Posterior cingulate gyrus (tissue), 11 donors: ENCODE data around the gene ROCK1.
A peak's percentile ranks its signal among the peaks of the same experiment; 100 is the strongest.
"Not testable (repeated sequence)": the region's sequence is repeated elsewhere in the genome, so short reads cannot be mapped to it uniquely, and the experiment has no call there.

Experiments used
- DNase-seq, 10 donors: peaks; one replicate each; pipeline versions ENCODE4 v3.0.0 to v3.0.0-alpha.2; 2020 to 2021; ENCODE audit warnings: mixed read lengths in 3 of 10
- intact Hi-C: fragments of 100-400 bp; cut with DNase I; formaldehyde crosslinking; loops from one replicate; pipeline ENCODE4 v1.15.1; 2023

The ROCK1 gene

GRCh38 chr18:21056545-21056944 lies 55.1 kb downstream of the ROCK1 start:
- no peak for DNase-seq
- intact Hi-C loops = no loop called here

- intact Hi-C loops = no loop called here
- no peak for DNase-seq
These were observed 57.3 kb downstream of the ROCK1 start for GRCh38 chr18:21054252-21054821.

DNA sequence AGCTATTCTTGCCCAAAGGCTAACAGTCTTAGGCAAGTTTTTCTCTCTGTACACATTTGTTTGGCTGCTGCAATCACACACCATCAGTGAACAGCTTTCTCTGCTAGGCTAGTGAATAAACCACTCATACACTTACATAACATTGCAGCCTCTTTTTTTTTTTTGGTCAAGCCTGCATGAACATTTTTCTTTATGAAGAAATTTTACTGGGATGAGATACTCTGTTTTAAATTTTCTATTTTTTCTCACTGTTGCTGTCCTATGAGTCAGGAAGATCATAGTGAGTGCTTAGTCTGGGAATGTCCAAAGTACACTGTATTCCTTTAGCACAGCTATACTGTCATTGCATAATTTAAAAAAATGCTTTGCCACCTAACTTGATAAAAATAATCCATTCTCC lies 58.5 kb downstream of the ROCK1 start:
- intact Hi-C loops = no loop called here

DNA sequence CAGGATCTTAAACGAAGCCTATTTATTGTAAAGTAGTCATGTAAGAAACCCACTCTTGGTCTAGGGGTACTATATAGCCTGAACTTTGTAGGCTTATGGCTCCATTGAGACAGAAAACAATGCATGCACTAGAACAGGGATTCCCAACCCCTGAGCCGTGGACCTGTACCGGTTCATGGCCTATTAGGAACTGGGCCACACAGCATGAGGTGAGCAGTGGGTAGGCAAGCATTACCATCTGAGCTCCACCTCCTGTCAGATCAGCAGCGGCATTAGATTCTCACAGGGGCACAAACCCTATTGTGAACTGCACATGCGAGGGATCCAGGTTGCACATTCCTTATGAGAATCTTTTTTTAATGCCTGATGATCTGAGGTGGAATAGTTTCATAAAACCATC lies 59.2 kb downstream of the ROCK1 start:
- peak in 1 of 10 donors; percentile 56 for DNase-seq
- intact Hi-C loops = no loop called here

More for the DNA sequence above, 58.5 kb downstream of the ROCK1 start:
- no peak for DNase-seq

- DNase-seq = no peak
- intact Hi-C loops = no loop called here
These were observed 60.0 kb downstream of the ROCK1 start for GRCh38 chr18:21051620-21052019.

- DNase-seq = no peak
- intact Hi-C loops = loop anchor here (5.0 kb wide), 1 partner anchor 57 kb away; no protein-coding TSS in a partner anchor
These were observed 62.3 kb downstream of the ROCK1 start for GRCh38 chr18:21049306-21049705.

DNA sequence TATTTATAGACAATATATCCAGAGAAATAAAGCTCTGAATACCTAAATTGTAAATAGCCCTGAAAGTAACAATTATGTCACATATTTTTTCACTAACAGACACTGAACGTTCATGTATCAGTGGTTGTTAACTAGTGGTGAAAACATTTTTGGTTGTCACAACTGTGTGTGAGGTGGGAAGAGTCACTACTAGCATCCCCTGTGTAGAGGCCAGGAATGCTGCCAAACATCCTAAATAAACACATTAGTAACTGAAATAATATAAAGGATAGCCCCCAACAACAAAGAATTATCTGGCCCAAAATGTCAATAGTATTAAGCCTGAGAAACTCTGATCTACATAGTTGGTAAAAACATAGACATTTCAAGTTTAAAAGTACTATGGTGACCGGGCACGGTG lies 64.5 kb downstream of the ROCK1 start:
- intact Hi-C loops = loop anchor here (5.0 kb wide), 1 partner anchor 55 kb away; no protein-coding TSS in a partner anchor
- DNase-seq = no peak

- DNase-seq = no peak
- intact Hi-C loops = no loop called here
These were observed 71.1 kb downstream of the ROCK1 start for GRCh38 chr18:21040466-21040865.

DNA sequence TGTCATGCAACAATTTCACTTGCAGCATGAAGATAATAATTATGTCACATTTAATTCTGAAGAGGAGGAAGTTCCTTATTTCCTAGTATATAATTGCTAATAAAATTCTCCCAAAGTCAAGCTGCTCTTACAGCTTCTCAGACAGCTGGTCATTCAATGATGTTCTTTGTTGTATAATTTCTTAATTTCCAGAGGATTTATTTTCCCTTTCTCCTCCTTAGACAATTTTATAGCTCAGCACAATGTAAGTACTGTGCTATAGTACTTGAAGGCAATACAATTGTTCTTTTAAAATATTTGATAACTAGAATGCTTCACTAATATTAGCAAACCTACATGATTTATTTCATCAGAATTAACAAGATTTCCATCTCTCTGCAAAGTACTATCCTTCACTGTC lies 73.4 kb downstream of the ROCK1 start:
- DNase-seq = no peak
- intact Hi-C loops = loop anchor here (10.0 kb wide), 1 partner anchor 67 kb away; no protein-coding TSS in a partner anchor

GRCh38 chr18:21031845-21032244 lies 79.8 kb downstream of the ROCK1 start:
- intact Hi-C loops = loop anchor here (10.0 kb wide), 1 partner anchor 73 kb away; no protein-coding TSS in a partner anchor
- DNase-seq = no peak

GRCh38 chr18:21018257-21018656 lies 93.4 kb downstream of the ROCK1 start:
- DNase-seq = peak in 1 of 10 donors; percentile 15
- intact Hi-C loops = not testable (repeated sequence)

GRCh38 chr18:21012308-21012707 lies 99.3 kb downstream of the ROCK1 start:
- intact Hi-C loops = no loop called here
- no peak for DNase-seq

DNA sequence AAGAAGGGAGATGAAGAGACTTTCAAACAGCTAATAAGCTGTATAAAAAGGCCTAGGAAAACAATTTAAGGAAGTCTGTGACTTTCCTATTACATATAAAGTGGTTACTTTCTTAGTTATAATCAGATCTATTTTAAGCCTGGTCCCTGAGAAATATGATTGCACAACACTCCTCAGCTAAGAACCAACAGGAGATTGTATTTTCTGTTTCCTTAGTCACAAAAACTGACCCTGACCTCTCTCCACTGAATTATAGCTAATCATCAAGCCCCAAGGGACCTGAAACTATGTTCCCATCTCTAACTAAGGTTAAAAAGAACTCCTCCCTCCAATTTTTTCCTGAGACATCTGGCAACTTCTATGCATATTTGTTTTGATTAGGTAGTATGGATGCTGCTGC lies 106.9 kb downstream of the ROCK1 start:
- DNase-seq = no peak
- intact Hi-C loops = no loop called here

GRCh38 chr18:21000667-21001066 lies 110.9 kb downstream of the ROCK1 start:
- intact Hi-C loops = no loop called here
- DNase-seq = no peak

GRCh38 chr18:20997371-20997770 lies 114.2 kb downstream of the ROCK1 start:
- intact Hi-C loops = no loop called here
- DNase-seq = no peak

DNA sequence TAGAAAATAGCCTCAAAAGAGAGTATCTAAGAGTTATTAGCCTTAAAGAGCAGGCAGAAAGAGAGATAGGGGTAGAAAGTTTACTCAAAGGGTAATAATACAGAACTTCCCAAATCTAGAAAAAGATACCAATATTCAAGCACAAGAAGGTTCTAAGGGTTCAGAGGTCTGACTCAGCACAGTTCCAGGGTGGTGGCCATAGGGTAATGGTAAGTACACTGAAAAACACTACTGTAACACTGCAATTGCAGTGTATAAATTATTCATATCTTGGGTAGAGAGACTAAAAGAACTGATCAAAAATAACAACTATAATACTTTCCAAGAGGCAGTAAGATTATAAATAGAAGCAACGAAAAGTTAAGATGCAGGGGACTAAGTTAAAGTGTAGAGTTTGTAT lies 115.2 kb downstream of the ROCK1 start:
- DNase-seq = no peak
- intact Hi-C loops = no loop called here

DNA sequence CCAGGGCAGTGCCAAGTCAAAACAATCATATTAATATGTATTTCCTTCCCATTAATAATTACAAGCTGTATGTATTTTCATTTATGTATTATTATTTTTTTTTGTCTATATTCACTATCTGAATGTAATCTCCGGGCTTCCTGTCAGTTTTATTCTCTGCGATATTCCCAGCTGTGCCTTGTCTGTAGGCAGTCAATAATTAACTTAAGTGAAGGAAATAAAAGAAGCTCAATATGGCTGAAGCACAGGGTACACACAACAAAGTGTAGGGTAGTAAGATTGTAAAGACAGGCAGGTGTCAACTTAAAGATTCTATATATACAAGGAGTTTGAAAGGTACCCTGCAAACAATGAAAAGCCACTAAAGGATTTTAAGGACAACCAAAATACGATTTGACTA lies 122.9 kb downstream of the ROCK1 start:
- no peak for DNase-seq
- intact Hi-C loops = no loop called here

GRCh38 chr18:20975077-20975476 lies 136.5 kb downstream of the ROCK1 start:
- intact Hi-C loops = no loop called here
- no peak for DNase-seq

DNA sequence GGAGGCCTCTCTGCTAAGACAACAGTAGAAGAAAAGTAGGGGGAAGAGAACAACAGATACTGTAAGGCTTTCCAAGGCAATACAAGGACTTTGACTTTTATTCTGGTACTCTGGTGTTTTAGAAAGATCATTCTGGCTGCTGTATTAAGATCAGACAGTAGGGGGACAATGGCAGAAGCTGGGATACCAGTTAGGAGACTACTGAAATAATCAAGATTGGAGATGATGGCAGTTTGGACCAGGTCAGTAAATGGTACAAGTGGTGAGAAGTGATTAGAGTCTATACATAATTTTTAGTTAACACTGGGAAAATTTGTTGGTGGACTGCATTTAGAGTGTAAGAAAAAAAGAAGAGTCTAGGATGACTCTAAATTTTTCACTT lies 139.7 kb downstream of the ROCK1 start:
- no peak for DNase-seq
- intact Hi-C loops = no loop called here

GRCh38 chr18:20966795-20967194 lies 144.8 kb downstream of the ROCK1 start:
- no peak for DNase-seq
- intact Hi-C loops = no loop called here

DNA sequence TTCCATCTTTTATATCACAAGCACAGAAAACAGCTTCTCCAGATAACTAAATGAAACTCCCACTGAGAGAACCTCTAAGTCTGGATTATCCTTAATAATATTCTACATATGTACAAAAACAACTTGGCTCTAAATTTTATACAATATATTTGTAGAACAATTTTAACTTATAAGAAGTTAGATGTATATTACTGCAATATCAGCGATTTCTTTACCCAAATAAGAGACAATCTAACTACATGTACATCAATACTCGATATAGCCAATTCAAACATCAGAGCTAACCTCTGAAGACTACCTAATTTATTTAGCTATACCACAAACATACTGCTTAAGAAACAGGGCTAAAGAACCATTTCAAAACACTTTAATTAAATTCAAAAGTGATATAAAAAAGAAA lies 148.6 kb downstream of the ROCK1 start:
- intact Hi-C loops = no loop called here
- no peak for DNase-seq

- DNase-seq = no peak
- intact Hi-C loops = no loop called here
These were observed 150.9 kb downstream of the ROCK1 start for GRCh38 chr18:20960735-20961134.

GRCh38 chr18:20950827-20951226 lies 160.8 kb downstream of the ROCK1 start:
- DNase-seq, intact Hi-C loops: not testable (repeated sequence)
